ENCODE measurements around the gene KCNJ6.
"Not testable (repeated sequence)": the region's sequence is repeated elsewhere in the genome, so short reads cannot be mapped to it uniquely, and the experiment has no call there.

DNA sequence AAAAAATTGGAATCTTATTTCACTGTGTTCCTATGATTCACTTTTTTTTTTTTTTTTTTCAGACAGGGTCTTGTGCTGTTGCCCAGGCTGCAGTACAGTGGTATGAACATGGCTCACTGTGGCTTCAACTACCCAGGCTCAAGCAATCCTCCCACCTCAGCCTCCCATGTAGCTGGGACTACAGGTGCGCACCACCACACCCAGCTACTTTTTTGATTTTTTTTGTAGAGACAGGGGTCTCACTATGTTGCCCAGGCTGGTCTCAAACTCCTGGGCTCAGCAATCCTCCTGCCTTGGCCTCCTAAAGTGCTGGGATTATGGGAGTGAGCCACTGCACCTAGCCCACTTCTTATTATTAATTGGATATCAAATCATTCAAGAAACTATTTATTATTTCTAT is 339.3 kb downstream of the KCNJ6 start:
- not testable (repeated sequence) for TF ChIP-seq EZH2 (IDR thresholded peaks at IDR 0.05; ENCODE audit: insufficient read depth, low read length)
- TF ChIP-seq, protein P1, sequence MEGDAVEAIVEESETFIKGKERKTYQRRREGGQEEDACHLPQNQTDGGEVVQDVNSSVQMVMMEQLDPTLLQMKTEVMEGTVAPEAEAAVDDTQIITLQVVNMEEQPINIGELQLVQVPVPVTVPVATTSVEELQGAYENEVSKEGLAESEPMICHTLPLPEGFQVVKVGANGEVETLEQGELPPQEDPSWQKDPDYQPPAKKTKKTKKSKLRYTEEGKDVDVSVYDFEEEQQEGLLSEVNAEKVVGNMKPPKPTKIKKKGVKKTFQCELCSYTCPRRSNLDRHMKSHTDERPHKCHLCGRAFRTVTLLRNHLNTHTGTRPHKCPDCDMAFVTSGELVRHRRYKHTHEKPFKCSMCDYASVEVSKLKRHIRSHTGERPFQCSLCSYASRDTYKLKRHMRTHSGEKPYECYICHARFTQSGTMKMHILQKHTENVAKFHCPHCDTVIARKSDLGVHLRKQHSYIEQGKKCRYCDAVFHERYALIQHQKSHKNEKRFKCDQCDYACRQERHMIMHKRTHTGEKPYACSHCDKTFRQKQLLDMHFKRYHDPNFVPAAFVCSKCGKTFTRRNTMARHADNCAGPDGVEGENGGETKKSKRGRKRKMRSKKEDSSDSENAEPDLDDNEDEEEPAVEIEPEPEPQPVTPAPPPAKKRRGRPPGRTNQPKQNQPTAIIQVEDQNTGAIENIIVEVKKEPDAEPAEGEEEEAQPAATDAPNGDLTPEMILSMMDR (IDR thresholded peaks at IDR 0.05; ENCODE audit: insufficient read depth, low read depth, low read length), result not testable (repeated sequence)

Data from astrocyte (in vitro differentiated cells and primary cell).